SK-N-SH (cell line): ENCODE data around the gene SRRM1. TPM values are rescaled to one million over a fixed set of nuclear protein-coding genes. Genes with fewer than 3 reads are reported as not detected.
A peak's percentile ranks its signal among the peaks of the same experiment; 100 is the strongest.

ENCODE experiments used
- CTCF ChIA-PET: fragments of 300-600, 350-600 bp; formaldehyde crosslinking; extraction: SDS; loops from one replicate; lab custom pipeline; 2021; lab: Yijun Ruan, JAX
- POLR2A ChIA-PET: fragments of 350-600 bp; sonication (Branson Sonifier 250); formaldehyde crosslinking; extraction: SDS; loops from one replicate; lab custom pipeline; 2020; ENCODE audit warnings: antibody characterized with exemption, inconsistent platforms; lab: Yijun Ruan, JAX
- DNase-seq: peaks from one replicate; pipeline ENCODE4 v3.0.0; 2012
- H2AFZ ChIP-seq: fragments of 200-600 bp; sonication (generic); 2 replicates; pipeline ENCODE4 v1.8.1; 2016; ENCODE audit warnings: antibody characterized with exemption, mild to moderate bottlenecking, low read depth
- H3F3A ChIP-seq: fragments of 200-600 bp; sonication (generic); replicated peaks from 2 replicates; pipeline ENCODE3; 2016; ENCODE audit warnings: antibody characterized with exemption, mild to moderate bottlenecking; ENCODE audit not compliant: insufficient read depth
- H3K27ac ChIP-seq, 2 experiments: fragments of 200-500 bp in 1 of 2; fragments of 200-600 bp in 1 of 2; sonication (Bioruptor generic) in 1 of 2; sonication (generic), shearing (Covaris generic) in 1 of 2; 2 replicates each; pipeline versions ENCODE4 v1.5.1 to v1.6.1; 2014 to 2016; ENCODE audit warnings: low read depth in 2 of 2, inconsistent platforms in 1 of 2, low read length in 1 of 2, mild to moderate bottlenecking in 1 of 2, mixed read lengths in 1 of 2
- H3K27me3 ChIP-seq: fragments of 200-600 bp; sonication (generic), shearing (Covaris generic); 2 replicates; pipeline ENCODE4 v1.6.1; 2016; ENCODE audit warnings: mixed run types; ENCODE audit not compliant: insufficient read depth
- H3K36me3 ChIP-seq, 2 experiments: fragments of 200-500 bp in 1 of 2; fragments of 200-600 bp in 1 of 2; sonication (Bioruptor generic) in 1 of 2; sonication (generic) in 1 of 2; replicated peaks in 1 of 2; 2 replicates each; pipeline versions ENCODE3 to v1.5.1; 2014 to 2016; ENCODE audit warnings: low read length in 1 of 2, mild to moderate bottlenecking in 1 of 2; ENCODE audit not compliant: insufficient read depth in 2 of 2, control insufficient read depth in 1 of 2
- H3K4me1 ChIP-seq, 2 experiments: fragments of 200-500 bp in 1 of 2; fragments of 200-600 bp in 1 of 2; sonication (Bioruptor generic) in 1 of 2; sonication (generic), shearing (Covaris generic) in 1 of 2; 2 replicates each; pipeline versions ENCODE4 v1.5.1 to v1.6.1; 2014 to 2016; ENCODE audit warnings: low read depth in 1 of 2, low read length in 1 of 2, mixed run types in 1 of 2; ENCODE audit not compliant: insufficient read depth in 2 of 2, control insufficient read depth in 1 of 2
- H3K4me2 ChIP-seq: fragments of 200-600 bp; sonication (generic), shearing (Covaris generic); 2 replicates; pipeline ENCODE4 v1.6.1; 2017; ENCODE audit warnings: mixed run types
- H3K4me3 ChIP-seq, 2 experiments: fragments of 200-500 bp in 1 of 2; fragments of 200-600 bp in 1 of 2; sonication (Bioruptor generic) in 1 of 2; sonication (generic), shearing (Covaris generic) in 1 of 2; 2 replicates each; pipeline versions ENCODE4 v1.5.1 to v1.8.1; 2014 to 2016; ENCODE audit warnings: low read depth in 2 of 2, inconsistent platforms in 1 of 2, low read length in 1 of 2, mild to moderate bottlenecking in 1 of 2, mixed read lengths in 1 of 2, moderate library complexity in 1 of 2
- H3K79me2 ChIP-seq: fragments of 200-600 bp; sonication (generic); 2 replicates; pipeline ENCODE4 v1.8.1; 2017; ENCODE audit warnings: mild to moderate bottlenecking; ENCODE audit not compliant: insufficient read depth
- H3K9ac ChIP-seq: fragments of 200-600 bp; sonication (generic); 2 replicates; pipeline ENCODE4 v1.6.1; 2017; ENCODE audit warnings: mixed run types
- H3K9me2 ChIP-seq: fragments of 200-600 bp; sonication (generic); 2 replicates; pipeline ENCODE4 v1.6.1; 2017; ENCODE audit warnings: mixed run types
- H3K9me3 ChIP-seq: fragments of 200-600 bp; sonication (generic); 2 replicates; pipeline ENCODE4 v1.6.1; 2017; ENCODE audit warnings: mixed run types, mild to moderate bottlenecking, moderate library complexity
- H4K20me1 ChIP-seq: fragments of 200-600 bp; sonication (generic); 2 replicates; pipeline ENCODE4 v1.6.1; 2017; ENCODE audit warnings: mild to moderate bottlenecking, mixed run types; ENCODE audit not compliant: insufficient read depth
- EP300 ChIP-seq, 2 experiments: IDR thresholded peaks; 2 replicates each; pipeline versions ENCODE4 v1.4.0 to v1.6.1; 2012; ENCODE audit warnings: borderline replicate concordance in 1 of 2, low read depth in 1 of 2, low read length in 1 of 2
- EZH2phosphoT487 ChIP-seq: fragments of 200-600 bp; sonication (generic); IDR thresholded peaks from 2 replicates; pipeline ENCODE4 v1.6.1; 2017; ENCODE audit warnings: low read depth, mixed run types, mild to moderate bottlenecking, antibody characterized with exemption, moderate library complexity, borderline replicate concordance
- GATA2 ChIP-seq: sonication (generic); formaldehyde crosslinking; IDR thresholded peaks from 2 replicates; pipeline ENCODE4 v1.5.0; 2020; ENCODE audit warnings: mild to moderate bottlenecking, missing genetic modification reagents
- MEF2A ChIP-seq: IDR thresholded peaks from 2 replicates; pipeline ENCODE4 v1.4.0; 2012; ENCODE audit warnings: low read depth, borderline replicate concordance
- MXI1 ChIP-seq: IDR thresholded peaks from 2 replicates; pipeline ENCODE4 v1.6.1; 2012; ENCODE audit warnings: mild to moderate bottlenecking, low read depth, low read length, improper control_type of control experiment
- NRF1 ChIP-seq: IDR thresholded peaks from 2 replicates; pipeline ENCODE4 v1.6.1; 2012; ENCODE audit warnings: low read depth, mild to moderate bottlenecking, low read length
- POLR2AphosphoS5 ChIP-seq: IDR thresholded peaks from 2 replicates; pipeline ENCODE4 v1.6.1; 2012; ENCODE audit warnings: low read depth, low read length
- RAD21 ChIP-seq: IDR thresholded peaks from 2 replicates; pipeline ENCODE4 v1.6.1; 2012; ENCODE audit warnings: mild to moderate bottlenecking, low read length
- RXRA ChIP-seq: IDR thresholded peaks from 2 replicates; pipeline ENCODE4 v1.4.0; 2012; ENCODE audit warnings: low read depth, mild to moderate bottlenecking, borderline replicate concordance
- SIN3A ChIP-seq: IDR thresholded peaks from 2 replicates; pipeline ENCODE4 v1.6.1; 2012; ENCODE audit warnings: low read depth, mild to moderate bottlenecking, low read length, moderate library complexity, borderline replicate concordance
- TCF12 ChIP-seq: IDR thresholded peaks from 2 replicates; pipeline ENCODE4 v1.4.0; 2012
- WGBS: methylation state at CpG from one replicate; pipeline ENCODE4 v1.1.6; 2017; ENCODE audit warnings: low lambda C conversion rate; 5-methylcytosine and 5-hydroxymethylcytosine counted together
- polyA plus RNA-seq, 3 experiments: library from polyadenylated mRNA; depleted of rRNA; stranded (reverse); fragments of >200 nt; gene quantifications; 2 replicates each; pipeline ENCODE4 v1.2.3, GENCODE V29; 2012
- TF ChIP-seq, protein P1 (sequence below): IDR thresholded peaks from 2 replicates; pipeline ENCODE4 v1.4.0; 2012; ENCODE audit warnings: low read depth
- TF ChIP-seq, protein P2 (sequence below): IDR thresholded peaks from 2 replicates; pipeline ENCODE4 v1.4.0; 2012; ENCODE audit warnings: low read depth, borderline replicate concordance
- TF ChIP-seq, protein P3 (sequence below): IDR thresholded peaks from 2 replicates; pipeline ENCODE4 v1.6.1; 2012; ENCODE audit warnings: mild to moderate bottlenecking, low read depth, low read length, moderate library complexity

Gene SRRM1
- polyA plus RNA-seq, 1 of the 3 experiments (the other 2 are of a cell fraction) = 52.3 TPM

DNA sequence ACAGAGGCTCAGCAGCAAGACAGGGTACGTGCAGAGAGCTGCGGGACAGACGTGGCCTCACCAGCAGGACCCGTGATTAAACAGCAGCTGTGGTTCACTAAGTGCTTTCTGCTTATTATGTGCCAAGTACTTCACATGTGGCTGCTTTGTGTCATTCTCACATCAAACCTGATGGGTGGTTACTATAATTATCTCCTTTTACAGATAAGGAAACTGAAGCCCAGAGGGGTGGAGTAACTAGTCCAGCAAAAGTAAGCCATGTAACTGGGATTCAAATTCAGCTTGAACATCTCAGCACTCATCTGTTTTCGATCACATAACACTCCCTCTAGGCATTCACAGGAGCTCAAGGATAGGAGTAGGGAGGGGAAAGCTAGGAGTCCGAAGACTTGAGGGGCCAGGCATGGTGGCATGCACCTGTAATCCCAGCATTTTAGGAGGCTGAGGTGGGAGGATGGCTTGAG is 51.3 kb downstream of the SRRM1 start:
- peak; percentile 62 for DNase-seq
- Histone ChIP-seq H3K27me3 (no peaks in the 10 kb centered on the region), H3K4me3 (no peak overlapping the region), H3K27ac (peak overlapping the region in 1 of 2 experiments; percentile 51; a peak in 1 of 4 replicates), H3K9ac (no peak overlapping the region), H3K9me3 (no peaks in the 10 kb centered on the region), H2AFZ (0 out of 2 replicates have a peak overlapping the region, but pooled peaks have one; percentile 53), H3K36me3 (no peaks in the 10 kb centered on the region), H3K4me1 (peaks cover 0 to 24% of the 10 kb centered on the region in 2 experiments; a peak in 1 of 4 replicates), H4K20me1 (no peaks in the 10 kb centered on the region), H3K4me2 (no peak overlapping the region), H3F3A (no peaks in the 10 kb centered on the region), H3K79me2 (no peaks in the 10 kb centered on the region), H3K9me2 (no peaks in the 10 kb centered on the region)
- 28% methylated on average over 6 of the region's 6 CpGs for WGBS
- ChIA-PET CTCF (interaction anchor here (1.0 to 3.5 kb wide), 6 partner anchors 12 to 141 kb away, joined by 3 to 20 read pairs (median 4); partner anchors contain the start of gene CLIC4), POLR2A (interaction anchor here (0.7 to 1.7 kb wide), 3 partner anchors 29 to 136 kb away, joined by 3 to 14 read pairs (median 4); partner anchors contain the start of gene CLIC4)
- TF ChIP-seq EZH2phosphoT487 (no peak), POLR2AphosphoS5 (no peak), MXI1 (peak; percentile 69; the same call in 1 of the 2 replicates), MEF2A (no peak), SIN3A (no peak), RXRA (no peak), TCF12 (peak; percentile 35; the same call in 1 of the 2 replicates), NRF1 (no peak), RAD21 (no peak), EP300 (IDR thresholded peaks at IDR 0.05; ENCODE audit: borderline replicate concordance in 1 of 2, low read depth in 1 of 2, low read length in 1 of 2) (peak in 1 of 2 experiments; percentile 84; a peak in 2 of 4 replicates), GATA2 (peak; percentile 76)
- TF ChIP-seq, protein P1, sequence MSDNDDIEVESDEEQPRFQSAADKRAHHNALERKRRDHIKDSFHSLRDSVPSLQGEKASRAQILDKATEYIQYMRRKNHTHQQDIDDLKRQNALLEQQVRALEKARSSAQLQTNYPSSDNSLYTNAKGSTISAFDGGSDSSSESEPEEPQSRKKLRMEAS = no peak
- TF ChIP-seq, protein P2, sequence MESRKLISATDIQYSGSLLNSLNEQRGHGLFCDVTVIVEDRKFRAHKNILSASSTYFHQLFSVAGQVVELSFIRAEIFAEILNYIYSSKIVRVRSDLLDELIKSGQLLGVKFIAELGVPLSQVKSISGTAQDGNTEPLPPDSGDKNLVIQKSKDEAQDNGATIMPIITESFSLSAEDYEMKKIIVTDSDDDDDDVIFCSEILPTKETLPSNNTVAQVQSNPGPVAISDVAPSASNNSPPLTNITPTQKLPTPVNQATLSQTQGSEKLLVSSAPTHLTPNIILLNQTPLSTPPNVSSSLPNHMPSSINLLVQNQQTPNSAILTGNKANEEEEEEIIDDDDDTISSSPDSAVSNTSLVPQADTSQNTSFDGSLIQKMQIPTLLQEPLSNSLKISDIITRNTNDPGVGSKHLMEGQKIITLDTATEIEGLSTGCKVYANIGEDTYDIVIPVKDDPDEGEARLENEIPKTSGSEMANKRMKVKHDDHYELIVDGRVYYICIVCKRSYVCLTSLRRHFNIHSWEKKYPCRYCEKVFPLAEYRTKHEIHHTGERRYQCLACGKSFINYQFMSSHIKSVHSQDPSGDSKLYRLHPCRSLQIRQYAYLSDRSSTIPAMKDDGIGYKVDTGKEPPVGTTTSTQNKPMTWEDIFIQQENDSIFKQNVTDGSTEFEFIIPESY = no peak
- TF ChIP-seq, protein P3, sequence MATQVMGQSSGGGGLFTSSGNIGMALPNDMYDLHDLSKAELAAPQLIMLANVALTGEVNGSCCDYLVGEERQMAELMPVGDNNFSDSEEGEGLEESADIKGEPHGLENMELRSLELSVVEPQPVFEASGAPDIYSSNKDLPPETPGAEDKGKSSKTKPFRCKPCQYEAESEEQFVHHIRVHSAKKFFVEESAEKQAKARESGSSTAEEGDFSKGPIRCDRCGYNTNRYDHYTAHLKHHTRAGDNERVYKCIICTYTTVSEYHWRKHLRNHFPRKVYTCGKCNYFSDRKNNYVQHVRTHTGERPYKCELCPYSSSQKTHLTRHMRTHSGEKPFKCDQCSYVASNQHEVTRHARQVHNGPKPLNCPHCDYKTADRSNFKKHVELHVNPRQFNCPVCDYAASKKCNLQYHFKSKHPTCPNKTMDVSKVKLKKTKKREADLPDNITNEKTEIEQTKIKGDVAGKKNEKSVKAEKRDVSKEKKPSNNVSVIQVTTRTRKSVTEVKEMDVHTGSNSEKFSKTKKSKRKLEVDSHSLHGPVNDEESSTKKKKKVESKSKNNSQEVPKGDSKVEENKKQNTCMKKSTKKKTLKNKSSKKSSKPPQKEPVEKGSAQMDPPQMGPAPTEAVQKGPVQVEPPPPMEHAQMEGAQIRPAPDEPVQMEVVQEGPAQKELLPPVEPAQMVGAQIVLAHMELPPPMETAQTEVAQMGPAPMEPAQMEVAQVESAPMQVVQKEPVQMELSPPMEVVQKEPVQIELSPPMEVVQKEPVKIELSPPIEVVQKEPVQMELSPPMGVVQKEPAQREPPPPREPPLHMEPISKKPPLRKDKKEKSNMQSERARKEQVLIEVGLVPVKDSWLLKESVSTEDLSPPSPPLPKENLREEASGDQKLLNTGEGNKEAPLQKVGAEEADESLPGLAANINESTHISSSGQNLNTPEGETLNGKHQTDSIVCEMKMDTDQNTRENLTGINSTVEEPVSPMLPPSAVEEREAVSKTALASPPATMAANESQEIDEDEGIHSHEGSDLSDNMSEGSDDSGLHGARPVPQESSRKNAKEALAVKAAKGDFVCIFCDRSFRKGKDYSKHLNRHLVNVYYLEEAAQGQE = no peak
- TF ChIP-seq, all 33 proteins: peak for 4
